ENCODE data around the gene ARHGAP33.

The ARHGAP33 gene

DNA sequence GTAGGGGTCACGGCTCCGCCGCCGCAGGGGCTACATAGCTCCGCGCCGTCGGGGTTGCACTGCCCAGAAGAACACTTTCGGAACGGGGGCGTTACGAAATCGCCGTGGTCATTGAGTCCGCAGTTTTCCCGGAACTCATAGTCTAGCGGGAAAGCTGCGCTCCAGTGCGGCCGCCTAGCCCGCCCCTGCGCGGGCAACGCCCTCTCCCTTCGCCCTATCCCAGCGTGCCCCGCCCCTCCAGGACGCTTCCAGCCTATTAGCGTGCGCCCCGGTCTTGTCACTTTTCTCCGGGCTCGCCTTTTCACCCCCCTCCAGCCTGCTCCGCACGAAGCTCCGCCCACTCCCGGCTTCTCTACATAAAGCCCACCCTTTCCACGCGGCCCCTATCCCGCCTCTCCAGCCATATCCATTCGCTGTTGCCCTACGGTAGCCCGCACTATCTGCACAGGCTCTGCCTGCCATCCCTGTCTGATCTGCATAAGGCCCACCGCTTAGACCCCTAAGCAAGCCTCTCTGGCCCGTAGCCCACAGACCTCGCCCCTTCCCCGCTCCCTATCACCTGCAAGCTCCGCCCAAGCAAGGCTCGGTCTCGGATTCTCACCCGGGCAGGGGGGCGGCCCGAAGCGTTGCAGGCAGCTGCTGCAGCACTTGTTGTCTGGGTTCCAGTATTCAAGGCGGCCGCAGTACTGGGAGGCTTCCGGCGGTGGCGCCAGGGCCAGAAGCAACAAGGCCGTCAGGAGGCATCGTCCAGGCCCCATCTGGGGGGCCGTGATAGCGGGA lies 34.8 kb upstream of the ARHGAP33 start:
- WGBS (ENCODE audit: insufficient coverage), result under 1% methylated on average over 61 of the region's 63 CpGs
- Histone ChIP-seq H3K9me3 (ENCODE audit: control extremely low read depth in 1 of 5, control insufficient read depth in 4 of 5, insufficient read depth in 2 of 5, low read depth in 1 of 5, low read length in 4 of 5) (no peaks in the 10 kb centered on the region), H3K27me3 (replicated peaks in 2 of 5; ENCODE audit: control insufficient read depth in 4 of 5, insufficient read depth in 5 of 5, low read length in 4 of 5) (no peaks in the 10 kb centered on the region), H3K4me1 (ENCODE audit: control extremely low read depth in 1 of 4, control insufficient read depth in 4 of 4, insufficient read depth in 4 of 4, low read length in 3 of 4) (peaks cover 6 to 50% (median 45%) of the 10 kb centered on the region in 4 experiments), H3K27ac (ENCODE audit: insufficient read depth in 1 of 2, low read depth in 1 of 2, low read length in 2 of 2, poor library complexity in 1 of 2, severe bottlenecking in 2 of 2) (peak overlapping the region in 1 of 2 experiments; percentile 57), H3K36me3 (ENCODE audit: control insufficient read depth in 4 of 4, insufficient read depth in 4 of 4, low read length in 3 of 4) (peaks cover 2 to 36% (median 22%) of the 10 kb centered on the region in 4 experiments), H3K4me3 (ENCODE audit: control insufficient read depth in 1 of 7, extremely low read depth in 1 of 7, insufficient read depth in 4 of 7, low read depth in 2 of 7, low read length in 6 of 7) (peak overlapping the region; percentile 55 to 90 (median 73))
- peak; percentile 93 to 96 (median 95) for DNase-seq
- ChIA-PET CTCF (interaction anchor here (0.9 to 1.3 kb wide), 4 partner anchors 17 to 49 kb away, joined by 3 read pairs; no protein-coding TSS in a partner anchor), POLR2A (no interaction called here)

DNA sequence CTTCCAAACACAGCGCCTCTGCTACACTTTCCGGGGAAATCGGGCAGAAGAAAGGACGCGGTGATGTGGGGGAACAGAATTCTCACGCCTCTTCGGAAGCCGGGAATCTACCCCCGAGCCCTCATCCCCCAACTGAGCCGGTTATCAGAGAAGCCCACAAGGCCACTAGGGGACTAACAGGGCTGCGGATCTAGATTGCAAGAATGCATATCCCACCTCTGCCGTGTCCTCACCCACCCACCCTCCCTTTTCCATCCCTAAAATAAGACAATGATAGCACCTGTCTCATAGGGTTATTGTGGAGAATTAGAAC lies 34.2 kb upstream of the ARHGAP33 start:
- ChIA-PET CTCF (interaction anchor here (1.2 to 1.3 kb wide), 2 partner anchors 18 to 38 kb away, joined by 3 read pairs; no protein-coding TSS in a partner anchor), POLR2A (no interaction called here)
- peak in 2 of 3 donors; percentile 66 to 78 for DNase-seq
- H3K4me1 ChIP-seq (ENCODE audit: control extremely low read depth in 1 of 4, control insufficient read depth in 4 of 4, insufficient read depth in 4 of 4, low read length in 3 of 4), result peaks cover 8 to 55% (median 51%) of the 10 kb centered on the region in 4 experiments
- 0% methylated on average over 7 of the region's 12 CpGs for WGBS (ENCODE audit: insufficient coverage)
- H3K4me3 ChIP-seq (ENCODE audit: control insufficient read depth in 1 of 7, extremely low read depth in 1 of 7, insufficient read depth in 4 of 7, low read depth in 2 of 7, low read length in 6 of 7), result peak overlapping the region; percentile 55 to 90 (median 73)
- no peaks in the 10 kb centered on the region for H3K9me3 ChIP-seq (ENCODE audit: control extremely low read depth in 1 of 5, control insufficient read depth in 4 of 5, insufficient read depth in 2 of 5, low read depth in 1 of 5, low read length in 4 of 5)
- peaks cover 2 to 34% (median 22%) of the 10 kb centered on the region in 4 experiments for H3K36me3 ChIP-seq (ENCODE audit: control insufficient read depth in 4 of 4, insufficient read depth in 4 of 4, low read length in 3 of 4)
- peak overlapping the region in 1 of 2 experiments; percentile 57 for H3K27ac ChIP-seq (ENCODE audit: insufficient read depth in 1 of 2, low read depth in 1 of 2, low read length in 2 of 2, poor library complexity in 1 of 2, severe bottlenecking in 2 of 2)
- no peaks in the 10 kb centered on the region for H3K27me3 ChIP-seq (replicated peaks in 2 of 5; ENCODE audit: control insufficient read depth in 4 of 5, insufficient read depth in 5 of 5, low read length in 4 of 5)

- CTCF ChIA-PET, result interaction anchor here (2.6 kb wide), 1 partner anchor 21 kb away, joined by 6 read pairs; no protein-coding TSS in a partner anchor
- WGBS (ENCODE audit: insufficient coverage), result 5% methylated on average over 7 of the region's 9 CpGs
- H3K4me3 ChIP-seq (ENCODE audit: control insufficient read depth in 1 of 7, extremely low read depth in 1 of 7, insufficient read depth in 4 of 7, low read depth in 2 of 7, low read length in 6 of 7), result peak within 1 kb of the TSS; percentile 17 to 90 (median 66)
- H3K27me3 ChIP-seq (replicated peaks in 2 of 5; ENCODE audit: control insufficient read depth in 4 of 5, insufficient read depth in 5 of 5, low read length in 4 of 5), result no peaks in the 10 kb centered on the region
- peaks cover 8 to 63% (median 55%) of the 10 kb centered on the region in 4 experiments for H3K4me1 ChIP-seq (ENCODE audit: control extremely low read depth in 1 of 4, control insufficient read depth in 4 of 4, insufficient read depth in 4 of 4, low read length in 3 of 4)
- POLR2A ChIA-PET, result interaction anchor here (0.6 kb wide), 1 partner anchor 207 kb away, joined by 5 read pairs; no protein-coding TSS in a partner anchor
- H3K36me3 ChIP-seq (ENCODE audit: control insufficient read depth in 4 of 4, insufficient read depth in 4 of 4, low read length in 3 of 4), result peaks cover 0 to 24% (median 12%) of the 10 kb centered on the region in 4 experiments
- H3K9me3 ChIP-seq (ENCODE audit: control extremely low read depth in 1 of 5, control insufficient read depth in 4 of 5, insufficient read depth in 2 of 5, low read depth in 1 of 5, low read length in 4 of 5), result no peaks in the 10 kb centered on the region
- peak; percentile 82 to 94 (median 93) for DNase-seq
- peak within 1 kb of the TSS; percentile 50 to 72 for H3K27ac ChIP-seq (ENCODE audit: insufficient read depth in 1 of 2, low read depth in 1 of 2, low read length in 2 of 2, poor library complexity in 1 of 2, severe bottlenecking in 2 of 2)
Observed at GRCh38 chr19:35742121-35742724, 33.1 kb upstream of the ARHGAP33 start, which contains the start of gene IGFLR1. Gene IGFLR1, minus strand, starts transcription at chr19:35742452. Its CDS starts 1,272 bp downstream, at chr19:35741180.

DNA sequence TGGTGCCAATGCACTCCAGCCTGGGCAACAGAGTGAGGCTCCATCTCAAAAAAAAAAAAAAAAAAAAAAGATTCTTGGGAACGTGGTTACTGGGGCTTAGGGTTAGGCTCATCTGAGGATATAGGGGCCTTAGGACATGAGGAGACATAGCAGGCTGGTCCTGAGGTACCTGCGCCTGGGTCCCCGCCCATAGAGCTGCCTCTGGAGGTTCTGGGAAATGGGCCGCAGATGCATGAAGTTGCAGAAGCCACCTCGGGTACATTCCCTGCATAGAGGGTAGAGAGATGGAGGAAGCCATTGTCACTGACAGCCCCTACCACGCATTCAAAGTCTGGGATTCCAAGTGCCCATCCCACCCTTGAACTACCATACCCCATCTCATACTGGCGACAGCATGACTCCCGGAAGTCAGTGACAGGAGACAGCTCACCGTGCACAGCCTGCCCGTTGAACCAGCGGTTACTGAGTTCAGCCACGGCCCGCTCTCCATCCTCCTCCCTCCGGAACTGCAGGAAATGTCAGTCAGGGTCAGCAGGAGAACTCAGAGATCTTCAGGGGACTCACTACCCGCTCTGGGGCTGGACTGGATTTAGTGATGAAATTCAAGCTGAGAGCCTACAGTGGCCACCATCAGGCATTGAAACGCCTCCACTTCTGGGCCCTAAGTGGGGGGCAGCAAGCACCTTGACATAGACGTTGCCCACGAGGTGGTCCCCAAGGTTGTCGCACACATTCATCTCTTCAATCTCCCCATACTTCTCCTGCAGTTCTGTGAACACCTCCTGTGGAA lies 31.5 kb upstream of the ARHGAP33 start:
- CTCF ChIA-PET, result interaction anchor here (0.8 to 2.6 kb wide), 3 partner anchors 12 to 76 kb away, joined by 3 to 6 read pairs (median 4); partner anchors contain the start of gene HSPB6

DNA sequence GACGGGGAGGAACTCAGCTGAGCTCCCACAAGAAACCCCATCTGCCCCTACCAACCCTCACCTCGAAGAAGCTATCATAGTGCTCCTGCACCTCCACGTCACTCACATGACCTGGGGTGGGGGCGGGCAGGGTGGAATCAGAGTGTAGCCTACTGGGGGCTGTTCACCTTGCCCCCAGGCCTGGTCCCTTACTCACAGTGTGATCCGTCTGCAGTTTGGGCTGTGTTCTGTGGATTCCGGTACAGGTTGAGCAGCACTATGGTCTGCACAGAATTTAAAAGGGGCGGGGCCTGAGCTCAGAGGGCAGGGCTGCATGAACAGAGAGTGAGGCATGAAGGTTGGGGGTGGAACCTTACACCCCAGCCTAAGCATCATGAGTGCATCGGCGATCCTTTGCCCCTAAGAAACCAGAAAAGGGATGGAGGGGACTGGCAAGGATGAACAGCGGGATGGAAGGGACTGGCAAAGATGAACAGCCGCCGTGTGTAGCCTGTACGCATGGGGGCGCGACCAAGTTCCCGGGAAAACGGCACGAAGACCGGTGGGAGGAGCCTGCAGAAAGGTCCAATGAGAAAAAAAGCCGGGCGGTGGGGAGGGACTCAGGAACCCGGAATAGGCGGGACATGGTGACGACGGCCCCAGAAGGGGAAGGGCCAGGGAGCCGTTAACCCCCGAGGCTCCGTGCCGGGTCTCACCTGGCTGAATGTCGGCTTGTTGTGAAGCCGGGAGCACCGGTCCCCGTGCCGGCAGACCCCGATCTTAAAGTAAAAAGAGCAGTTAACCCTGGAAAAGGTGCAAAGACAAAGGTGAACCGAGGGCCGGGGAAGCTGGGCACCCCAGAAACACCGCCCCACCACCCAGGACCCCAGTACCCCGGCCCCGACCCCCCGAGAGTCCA lies 30.7 kb upstream of the ARHGAP33 start:
- POLR2A ChIA-PET, result interaction anchor here (1.1 kb wide), 1 partner anchor 26 kb away, joined by 4 read pairs; no protein-coding TSS in a partner anchor

More for the DNA sequence above, 31.5 kb upstream of the ARHGAP33 start:
- Histone ChIP-seq H3K27ac (ENCODE audit: insufficient read depth in 1 of 2, low read depth in 1 of 2, low read length in 2 of 2, poor library complexity in 1 of 2, severe bottlenecking in 2 of 2) (no peak overlapping the region), H3K4me3 (ENCODE audit: control insufficient read depth in 1 of 7, extremely low read depth in 1 of 7, insufficient read depth in 4 of 7, low read depth in 2 of 7, low read length in 6 of 7) (peak overlapping the region in 4 of 7 experiments; percentile 83 to 96 (median 91)), H3K9me3 (ENCODE audit: control extremely low read depth in 1 of 5, control insufficient read depth in 4 of 5, insufficient read depth in 2 of 5, low read depth in 1 of 5, low read length in 4 of 5) (no peaks in the 10 kb centered on the region), H3K27me3 (replicated peaks in 2 of 5; ENCODE audit: control insufficient read depth in 4 of 5, insufficient read depth in 5 of 5, low read length in 4 of 5) (no peaks in the 10 kb centered on the region), H3K36me3 (ENCODE audit: control insufficient read depth in 4 of 4, insufficient read depth in 4 of 4, low read length in 3 of 4) (peaks cover 0 to 9% (median under 1%) of the 10 kb centered on the region in 4 experiments), H3K4me1 (ENCODE audit: control extremely low read depth in 1 of 4, control insufficient read depth in 4 of 4, insufficient read depth in 4 of 4, low read length in 3 of 4) (peaks cover 12 to 72% (median 63%) of the 10 kb centered on the region in 4 experiments)
- WGBS (ENCODE audit: insufficient coverage), result 93% methylated on average over 15 of the region's 19 CpGs
- POLR2A ChIA-PET, result no interaction called here
- DNase-seq, result no peak

More for the DNA sequence above, 30.7 kb upstream of the ARHGAP33 start:
- Histone ChIP-seq H3K4me3 (ENCODE audit: control insufficient read depth in 1 of 7, extremely low read depth in 1 of 7, insufficient read depth in 4 of 7, low read depth in 2 of 7, low read length in 6 of 7) (peak overlapping the region; percentile 46 to 96 (median 90)), H3K27ac (ENCODE audit: insufficient read depth in 1 of 2, low read depth in 1 of 2, low read length in 2 of 2, poor library complexity in 1 of 2, severe bottlenecking in 2 of 2) (peak overlapping the region; percentile 99 to 100), H3K4me1 (ENCODE audit: control extremely low read depth in 1 of 4, control insufficient read depth in 4 of 4, insufficient read depth in 4 of 4, low read length in 3 of 4) (peaks cover 16 to 76% (median 67%) of the 10 kb centered on the region in 4 experiments), H3K9me3 (ENCODE audit: control extremely low read depth in 1 of 5, control insufficient read depth in 4 of 5, insufficient read depth in 2 of 5, low read depth in 1 of 5, low read length in 4 of 5) (no peaks in the 10 kb centered on the region), H3K27me3 (replicated peaks in 2 of 5; ENCODE audit: control insufficient read depth in 4 of 5, insufficient read depth in 5 of 5, low read length in 4 of 5) (no peaks in the 10 kb centered on the region), H3K36me3 (ENCODE audit: control insufficient read depth in 4 of 4, insufficient read depth in 4 of 4, low read length in 3 of 4) (peaks cover 0 to 2% (median 0%) of the 10 kb centered on the region in 4 experiments)
- peak; percentile 96 for DNase-seq
- WGBS (ENCODE audit: insufficient coverage), result 7% methylated on average over 36 of the region's 41 CpGs
- CTCF ChIA-PET, result interaction anchor here (0.8 to 2.6 kb wide), 4 partner anchors 11 to 75 kb away, joined by 3 to 6 read pairs (median 4); partner anchors contain the start of gene HSPB6
